GM12878 (cell line): ENCODE data around the gene ANAPC16. TPM values are rescaled to one million over a fixed set of nuclear protein-coding genes. Genes with fewer than 3 reads are reported as not detected.
A peak's percentile ranks its signal among the peaks of the same experiment; 100 is the strongest.

Experiments
- BHLHE40 ChIP-seq, 2 experiments: fragments of 450-650 bp in 1 of 2; IDR thresholded peaks; 2 replicates each; pipeline ENCODE4 v1.6.1; 2011 to 2017; ENCODE audit warnings: low read depth in 2 of 2, borderline replicate concordance in 1 of 2, improper control_type of control experiment in 1 of 2, low read length in 1 of 2, mild to moderate bottlenecking in 1 of 2
- CHD4 ChIP-seq: fragments of 200-600 bp; sonication (generic); IDR thresholded peaks from 2 replicates; pipeline ENCODE4 v1.6.1; 2016; ENCODE audit warnings: mild to moderate bottlenecking
- FOXK2 ChIP-seq: fragments of 450-650 bp; IDR thresholded peaks from 2 replicates; pipeline ENCODE4 v1.6.1; 2017; ENCODE audit warnings: mild to moderate bottlenecking, moderate library complexity
- GATAD2B ChIP-seq: fragments of 450-650 bp; conservative IDR thresholded peaks from 2 replicates; pipeline ENCODE4 v1.6.1; 2017; ENCODE audit warnings: low read depth, mild to moderate bottlenecking, moderate library complexity
- IKZF2 ChIP-seq, 2 experiments: fragments of 450-650 bp; IDR thresholded peaks; 2 replicates each; pipeline ENCODE4 v1.6.1; 2017; ENCODE audit warnings: mild to moderate bottlenecking in 2 of 2, moderate library complexity in 2 of 2
- LARP7 ChIP-seq: fragments of 450-650 bp; IDR thresholded peaks from 2 replicates; pipeline ENCODE4 v1.6.1; 2017; ENCODE audit warnings: mild to moderate bottlenecking
- MYC ChIP-seq: IDR thresholded peaks from 2 replicates; pipeline ENCODE4 v1.6.1; 2011; ENCODE audit warnings: mild to moderate bottlenecking, low read length, moderate library complexity, inconsistent platforms; ENCODE audit not compliant: insufficient read depth, insufficient replicate concordance, insufficient read length, severe bottlenecking
- NR2F1 ChIP-seq: fragments of 450-650 bp; conservative IDR thresholded peaks from 2 replicates; pipeline ENCODE4 v1.6.1; 2017; ENCODE audit warnings: mild to moderate bottlenecking
- PML ChIP-seq: IDR thresholded peaks from 2 replicates; pipeline ENCODE4 v1.6.1; 2012; ENCODE audit warnings: low read length, inconsistent platforms
- RFX5 ChIP-seq: IDR thresholded peaks from 2 replicates; pipeline ENCODE4 v1.6.1; 2011; ENCODE audit warnings: low read depth, low read length, improper control_type of control experiment
- YY1 ChIP-seq: IDR thresholded peaks from 2 replicates; pipeline ENCODE4 v1.6.1; 2011; ENCODE audit warnings: low read depth, mild to moderate bottlenecking, low read length
- ZNF384 ChIP-seq: IDR thresholded peaks from 2 replicates; pipeline ENCODE4 v1.6.1; 2012; ENCODE audit warnings: low read depth, mild to moderate bottlenecking, low read length, improper control_type of control experiment, borderline replicate concordance
- polyA plus RNA-seq, 11 experiments: library from polyadenylated mRNA; depleted of rRNA in 4 of 11; unstranded in 6 of 11; stranded (reverse) in 5 of 11; fragments of >200 nt; fragmentation: Nextera tagmentation in 4 of 11; fragmentation: Illumina TruSeq in 1 of 11; extraction: Ambion mirVana in 4 of 11; extraction: Trizol in 1 of 11; gene quantifications; 1 replicate in 1 of 11; 2 replicates in 10 of 11; pipeline versions ENCODE4 v1.2.1 to v1.2.3, GENCODE V29; 2011 to 2016; ENCODE audit warnings: inconsistent platforms in 2 of 11, missing spikeins in 2 of 11, low read depth in 1 of 11
- total RNA-seq, 4 experiments: library from RNA; depleted of rRNA in 3 of 4; stranded (reverse); fragments of >200 nt in 3 of 4; fragmentation: Illumina TruSeq in 1 of 4; extraction: Trizol in 1 of 4; gene quantifications; 2 replicates each; pipeline versions ENCODE4 v1.2.1 to v1.2.3, GENCODE V29; 2013 to 2021
- TF ChIP-seq, protein P1 (sequence below): fragments of 450-650 bp; IDR thresholded peaks from 2 replicates; pipeline ENCODE4 v1.6.1; 2017; ENCODE audit warnings: mild to moderate bottlenecking, low read depth, inconsistent platforms; ENCODE audit not compliant: poor library complexity, severe bottlenecking
- TF ChIP-seq, protein P2 (sequence below): IDR thresholded peaks from 2 replicates; pipeline ENCODE4 v1.6.1; 2012; ENCODE audit warnings: mild to moderate bottlenecking, low read depth, low read length
- TF ChIP-seq, protein P3 (sequence below): IDR thresholded peaks from 2 replicates; pipeline ENCODE4 v1.6.1; 2011; ENCODE audit warnings: borderline replicate concordance, low read depth, mild to moderate bottlenecking, moderate library complexity, mixed read lengths, low read length; ENCODE audit not compliant: insufficient read depth; ENCODE audit errors: extremely low read length
- TF ChIP-seq, protein P4 (sequence below): fragments of 450-650 bp; IDR thresholded peaks from 2 replicates; pipeline ENCODE4 v1.6.1; 2016; ENCODE audit warnings: mild to moderate bottlenecking
- TF ChIP-seq, protein P5 (sequence below): fragments of 150-350 bp; IDR thresholded peaks from 2 replicates; pipeline ENCODE4 v1.6.1; 2014; ENCODE audit warnings: mild to moderate bottlenecking, low read depth, low read length
- TF ChIP-seq, protein P6 (sequence below): fragments of 450-650 bp; IDR thresholded peaks from 2 replicates; pipeline ENCODE4 v1.6.1; 2014; ENCODE audit warnings: mild to moderate bottlenecking
- TF ChIP-seq, protein P7 (sequence below): IDR thresholded peaks from 2 replicates; pipeline ENCODE4 v1.6.1; 2012; ENCODE audit warnings: low read length, inconsistent platforms

ANAPC16 gene
- total and polyA plus RNA-seq, 10 of the 15 experiments (the other 5 are each of a cell fraction or from before 2014, with no cell fraction given), result 66.9 to 208 (median 134) TPM

DNA sequence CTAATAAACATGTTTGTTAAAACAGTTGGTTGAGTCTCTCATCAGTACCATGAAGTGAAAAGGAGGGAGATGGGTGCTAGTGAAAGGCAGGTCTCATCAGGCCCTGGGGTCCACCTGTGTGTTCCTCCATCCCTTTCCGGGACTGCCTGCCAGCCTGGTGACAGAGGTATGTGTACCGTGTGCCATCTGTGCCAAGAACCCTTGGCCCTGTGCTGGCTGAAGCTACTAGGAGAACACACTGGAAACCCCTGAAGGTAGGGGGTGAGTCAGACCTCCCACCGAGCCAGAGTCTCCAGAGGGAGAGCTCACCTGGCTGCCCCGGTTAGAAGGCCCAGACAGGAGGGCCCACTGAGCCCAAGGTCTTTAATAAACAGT, 60.2 kb downstream of the ANAPC16 start (continued):
- no peak for TF ChIP-seq RFX5
- no peak for TF ChIP-seq YY1
- TF ChIP-seq, protein P1, sequence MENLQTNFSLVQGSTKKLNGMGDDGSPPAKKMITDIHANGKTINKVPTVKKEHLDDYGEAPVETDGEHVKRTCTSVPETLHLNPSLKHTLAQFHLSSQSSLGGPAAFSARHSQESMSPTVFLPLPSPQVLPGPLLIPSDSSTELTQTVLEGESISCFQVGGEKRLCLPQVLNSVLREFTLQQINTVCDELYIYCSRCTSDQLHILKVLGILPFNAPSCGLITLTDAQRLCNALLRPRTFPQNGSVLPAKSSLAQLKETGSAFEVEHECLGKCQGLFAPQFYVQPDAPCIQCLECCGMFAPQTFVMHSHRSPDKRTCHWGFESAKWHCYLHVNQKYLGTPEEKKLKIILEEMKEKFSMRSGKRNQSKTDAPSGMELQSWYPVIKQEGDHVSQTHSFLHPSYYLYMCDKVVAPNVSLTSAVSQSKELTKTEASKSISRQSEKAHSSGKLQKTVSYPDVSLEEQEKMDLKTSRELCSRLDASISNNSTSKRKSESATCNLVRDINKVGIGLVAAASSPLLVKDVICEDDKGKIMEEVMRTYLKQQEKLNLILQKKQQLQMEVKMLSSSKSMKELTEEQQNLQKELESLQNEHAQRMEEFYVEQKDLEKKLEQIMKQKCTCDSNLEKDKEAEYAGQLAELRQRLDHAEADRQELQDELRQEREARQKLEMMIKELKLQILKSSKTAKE, result no peak
- no peak for TF ChIP-seq PML
- no peak for TF ChIP-seq CHD4
- TF ChIP-seq, protein P2, sequence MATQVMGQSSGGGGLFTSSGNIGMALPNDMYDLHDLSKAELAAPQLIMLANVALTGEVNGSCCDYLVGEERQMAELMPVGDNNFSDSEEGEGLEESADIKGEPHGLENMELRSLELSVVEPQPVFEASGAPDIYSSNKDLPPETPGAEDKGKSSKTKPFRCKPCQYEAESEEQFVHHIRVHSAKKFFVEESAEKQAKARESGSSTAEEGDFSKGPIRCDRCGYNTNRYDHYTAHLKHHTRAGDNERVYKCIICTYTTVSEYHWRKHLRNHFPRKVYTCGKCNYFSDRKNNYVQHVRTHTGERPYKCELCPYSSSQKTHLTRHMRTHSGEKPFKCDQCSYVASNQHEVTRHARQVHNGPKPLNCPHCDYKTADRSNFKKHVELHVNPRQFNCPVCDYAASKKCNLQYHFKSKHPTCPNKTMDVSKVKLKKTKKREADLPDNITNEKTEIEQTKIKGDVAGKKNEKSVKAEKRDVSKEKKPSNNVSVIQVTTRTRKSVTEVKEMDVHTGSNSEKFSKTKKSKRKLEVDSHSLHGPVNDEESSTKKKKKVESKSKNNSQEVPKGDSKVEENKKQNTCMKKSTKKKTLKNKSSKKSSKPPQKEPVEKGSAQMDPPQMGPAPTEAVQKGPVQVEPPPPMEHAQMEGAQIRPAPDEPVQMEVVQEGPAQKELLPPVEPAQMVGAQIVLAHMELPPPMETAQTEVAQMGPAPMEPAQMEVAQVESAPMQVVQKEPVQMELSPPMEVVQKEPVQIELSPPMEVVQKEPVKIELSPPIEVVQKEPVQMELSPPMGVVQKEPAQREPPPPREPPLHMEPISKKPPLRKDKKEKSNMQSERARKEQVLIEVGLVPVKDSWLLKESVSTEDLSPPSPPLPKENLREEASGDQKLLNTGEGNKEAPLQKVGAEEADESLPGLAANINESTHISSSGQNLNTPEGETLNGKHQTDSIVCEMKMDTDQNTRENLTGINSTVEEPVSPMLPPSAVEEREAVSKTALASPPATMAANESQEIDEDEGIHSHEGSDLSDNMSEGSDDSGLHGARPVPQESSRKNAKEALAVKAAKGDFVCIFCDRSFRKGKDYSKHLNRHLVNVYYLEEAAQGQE, result no peak
- peak; percentile 13; the same call in 1 of the 2 replicates for TF ChIP-seq LARP7
- TF ChIP-seq, protein P3, sequence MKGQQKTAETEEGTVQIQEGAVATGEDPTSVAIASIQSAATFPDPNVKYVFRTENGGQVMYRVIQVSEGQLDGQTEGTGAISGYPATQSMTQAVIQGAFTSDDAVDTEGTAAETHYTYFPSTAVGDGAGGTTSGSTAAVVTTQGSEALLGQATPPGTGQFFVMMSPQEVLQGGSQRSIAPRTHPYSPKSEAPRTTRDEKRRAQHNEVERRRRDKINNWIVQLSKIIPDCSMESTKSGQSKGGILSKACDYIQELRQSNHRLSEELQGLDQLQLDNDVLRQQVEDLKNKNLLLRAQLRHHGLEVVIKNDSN, result no peak
- no peak for TF ChIP-seq ZNF384
- no peak for TF ChIP-seq GATAD2B
- TF ChIP-seq, protein P4, sequence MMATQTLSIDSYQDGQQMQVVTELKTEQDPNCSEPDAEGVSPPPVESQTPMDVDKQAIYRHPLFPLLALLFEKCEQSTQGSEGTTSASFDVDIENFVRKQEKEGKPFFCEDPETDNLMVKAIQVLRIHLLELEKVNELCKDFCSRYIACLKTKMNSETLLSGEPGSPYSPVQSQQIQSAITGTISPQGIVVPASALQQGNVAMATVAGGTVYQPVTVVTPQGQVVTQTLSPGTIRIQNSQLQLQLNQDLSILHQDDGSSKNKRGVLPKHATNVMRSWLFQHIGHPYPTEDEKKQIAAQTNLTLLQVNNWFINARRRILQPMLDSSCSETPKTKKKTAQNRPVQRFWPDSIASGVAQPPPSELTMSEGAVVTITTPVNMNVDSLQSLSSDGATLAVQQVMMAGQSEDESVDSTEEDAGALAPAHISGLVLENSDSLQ, result no peak
- TF ChIP-seq BHLHE40 (IDR thresholded peaks at IDR 0.05; ENCODE audit: borderline replicate concordance in 1 of 2, low read depth in 2 of 2, low read length in 1 of 2), result no peak
- TF ChIP-seq, protein P5, sequence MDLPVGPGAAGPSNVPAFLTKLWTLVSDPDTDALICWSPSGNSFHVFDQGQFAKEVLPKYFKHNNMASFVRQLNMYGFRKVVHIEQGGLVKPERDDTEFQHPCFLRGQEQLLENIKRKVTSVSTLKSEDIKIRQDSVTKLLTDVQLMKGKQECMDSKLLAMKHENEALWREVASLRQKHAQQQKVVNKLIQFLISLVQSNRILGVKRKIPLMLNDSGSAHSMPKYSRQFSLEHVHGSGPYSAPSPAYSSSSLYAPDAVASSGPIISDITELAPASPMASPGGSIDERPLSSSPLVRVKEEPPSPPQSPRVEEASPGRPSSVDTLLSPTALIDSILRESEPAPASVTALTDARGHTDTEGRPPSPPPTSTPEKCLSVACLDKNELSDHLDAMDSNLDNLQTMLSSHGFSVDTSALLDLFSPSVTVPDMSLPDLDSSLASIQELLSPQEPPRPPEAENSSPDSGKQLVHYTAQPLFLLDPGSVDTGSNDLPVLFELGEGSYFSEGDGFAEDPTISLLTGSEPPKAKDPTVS, result no peak
- no peak for TF ChIP-seq FOXK2
- TF ChIP-seq, protein P6, sequence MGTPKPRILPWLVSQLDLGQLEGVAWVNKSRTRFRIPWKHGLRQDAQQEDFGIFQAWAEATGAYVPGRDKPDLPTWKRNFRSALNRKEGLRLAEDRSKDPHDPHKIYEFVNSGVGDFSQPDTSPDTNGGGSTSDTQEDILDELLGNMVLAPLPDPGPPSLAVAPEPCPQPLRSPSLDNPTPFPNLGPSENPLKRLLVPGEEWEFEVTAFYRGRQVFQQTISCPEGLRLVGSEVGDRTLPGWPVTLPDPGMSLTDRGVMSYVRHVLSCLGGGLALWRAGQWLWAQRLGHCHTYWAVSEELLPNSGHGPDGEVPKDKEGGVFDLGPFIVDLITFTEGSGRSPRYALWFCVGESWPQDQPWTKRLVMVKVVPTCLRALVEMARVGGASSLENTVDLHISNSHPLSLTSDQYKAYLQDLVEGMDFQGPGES, result no peak
- no peak for TF ChIP-seq MYC
- TF ChIP-seq IKZF2 (IDR thresholded peaks at IDR 0.05), result no peak
- no peak for TF ChIP-seq NR2F1
- TF ChIP-seq, protein P7, sequence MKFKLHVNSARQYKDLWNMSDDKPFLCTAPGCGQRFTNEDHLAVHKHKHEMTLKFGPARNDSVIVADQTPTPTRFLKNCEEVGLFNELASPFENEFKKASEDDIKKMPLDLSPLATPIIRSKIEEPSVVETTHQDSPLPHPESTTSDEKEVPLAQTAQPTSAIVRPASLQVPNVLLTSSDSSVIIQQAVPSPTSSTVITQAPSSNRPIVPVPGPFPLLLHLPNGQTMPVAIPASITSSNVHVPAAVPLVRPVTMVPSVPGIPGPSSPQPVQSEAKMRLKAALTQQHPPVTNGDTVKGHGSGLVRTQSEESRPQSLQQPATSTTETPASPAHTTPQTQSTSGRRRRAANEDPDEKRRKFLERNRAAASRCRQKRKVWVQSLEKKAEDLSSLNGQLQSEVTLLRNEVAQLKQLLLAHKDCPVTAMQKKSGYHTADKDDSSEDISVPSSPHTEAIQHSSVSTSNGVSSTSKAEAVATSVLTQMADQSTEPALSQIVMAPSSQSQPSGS, result peak; percentile 44; the same call in 1 of the 2 replicates
